A673 (cell line): Measurements from ENCODE around the gene C9orf43. TPM values are rescaled to one million over a fixed set of nuclear protein-coding genes. Genes with fewer than 3 reads are reported as not detected.

Experiments used
- BruUV-seq: library from RNA; stranded (reverse); fragments of 400-500 nt; replicated peaks from 2 replicates; lab custom pipeline; 2021; lab: Mats Ljungman, UMichigan
- CTCF ChIA-PET: fragments of 300-600 bp; sonication (Branson Sonifier 250); formaldehyde crosslinking; loops from one replicate; lab custom pipeline; 2022; ENCODE audit warnings: antibody characterized with exemption; lab: Charles Lee
- POLR2A ChIA-PET: fragments of 300-600 bp; sonication (Branson Sonifier 250); formaldehyde crosslinking; loops from one replicate; lab custom pipeline; 2022; ENCODE audit warnings: antibody characterized with exemption; ENCODE audit not compliant: low non-redundant PET; lab: Charles Lee
- DNase-seq: peaks from one replicate; pipeline ENCODE4 v3.0.0-alpha.2; 2015; ENCODE audit warnings: low spot score
- H3K27ac ChIP-seq: fragments of 200-600 bp; sonication (generic); 2 replicates; pipeline ENCODE4 v1.5.1; 2016; ENCODE audit warnings: mixed run types, low read depth, mild to moderate bottlenecking, mixed read lengths, antibody characterized with exemption, low read length; ENCODE audit not compliant: poor library complexity, severe bottlenecking
- H3K27me3 ChIP-seq: fragments of 200-600 bp; sonication (generic); replicated peaks from 2 replicates; pipeline ENCODE4 v1.6.1; 2017; ENCODE audit warnings: mixed run types, low read depth, mild to moderate bottlenecking, mixed read lengths, antibody characterized with exemption, low read length; ENCODE audit not compliant: insufficient read depth, poor library complexity
- H3K36me3 ChIP-seq: fragments of 200-600 bp; sonication (generic); 2 replicates; pipeline ENCODE4 v1.6.1; 2016; ENCODE audit warnings: mixed run types, mild to moderate bottlenecking, mixed read lengths, antibody characterized with exemption, low read length; ENCODE audit not compliant: insufficient read depth, poor library complexity, severe bottlenecking
- H3K4me1 ChIP-seq: fragments of 200-600 bp; sonication (generic); 2 replicates; pipeline ENCODE4 v1.6.1; 2017; ENCODE audit warnings: mixed run types, mild to moderate bottlenecking, mixed read lengths, antibody characterized with exemption, low read length; ENCODE audit not compliant: insufficient read depth, poor library complexity, severe bottlenecking
- H3K4me3 ChIP-seq: fragments of 200-600 bp; sonication (generic); 2 replicates; pipeline ENCODE4 v1.5.1; 2016; ENCODE audit warnings: low read depth, mixed run types, mild to moderate bottlenecking, mixed read lengths, low read length; ENCODE audit not compliant: poor library complexity, severe bottlenecking
- H3K9me3 ChIP-seq: fragments of 200-600 bp; sonication (generic); 2 replicates; pipeline ENCODE4 v1.6.1; 2016; ENCODE audit warnings: mixed run types, low read depth, mild to moderate bottlenecking, mixed read lengths, antibody characterized with exemption, low read length; ENCODE audit not compliant: poor library complexity, severe bottlenecking
- EZH2 ChIP-seq: fragments of 200-600 bp; sonication (generic); IDR thresholded peaks from 2 replicates; pipeline ENCODE4 v1.6.1; 2017; ENCODE audit warnings: borderline replicate concordance, low read depth, mild to moderate bottlenecking, mixed read lengths, antibody characterized with exemption, low read length; ENCODE audit not compliant: poor library complexity, severe bottlenecking
- intact Hi-C: fragments of 100-400 bp; cut with micrococcal nuclease; formaldehyde crosslinking; loops from one replicate; pipeline ENCODE4 v1.10.0; 2022; ENCODE audit not compliant: unreplicated experiment
- total RNA-seq: library from RNA; stranded (reverse); gene quantifications from 2 replicates; pipeline ENCODE4 v1.2.3, GENCODE V29; 2021
- TF ChIP-seq, protein P1 (sequence below): fragments of 300-800, 200-600 bp; sonication (generic); conservative IDR thresholded peaks from 2 replicates; pipeline ENCODE4 v1.5.1; 2017; ENCODE audit warnings: low read depth, mild to moderate bottlenecking, antibody characterized with exemption, low read length, moderate library complexity, mixed read lengths

C9orf43 gene
- total RNA-seq, 1 experiment from 2014 or later = 1.5 TPM

DNA sequence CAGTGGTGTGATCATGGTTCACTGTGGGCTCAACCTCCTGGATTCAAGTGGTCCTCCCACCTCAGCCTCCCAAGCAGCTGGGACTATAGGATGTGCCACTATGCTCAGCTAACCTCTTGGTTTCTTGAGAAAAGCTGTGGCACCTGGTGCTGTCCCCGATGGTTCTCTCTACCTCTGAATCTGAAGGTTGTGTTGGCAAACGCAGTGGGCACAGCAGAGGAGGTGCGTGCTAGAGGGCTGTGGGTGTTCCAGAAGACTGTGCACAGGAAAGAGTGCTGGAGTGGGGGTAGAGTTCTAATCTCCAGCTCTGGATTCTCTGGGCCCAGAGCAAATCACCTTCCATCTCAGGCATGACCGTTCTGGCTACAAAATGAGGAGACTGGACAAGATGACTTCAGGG lies 65.4 kb downstream of the C9orf43 start:
- H3K27ac ChIP-seq = no peak overlapping the region
- POLR2A ChIA-PET = no interaction called here
- H3K4me1 ChIP-seq = no peaks in the 10 kb centered on the region
- no peaks in the 10 kb centered on the region for H3K27me3 ChIP-seq
- DNase-seq = no peak
- TF ChIP-seq EZH2 = no peak
- TF ChIP-seq, protein P1, sequence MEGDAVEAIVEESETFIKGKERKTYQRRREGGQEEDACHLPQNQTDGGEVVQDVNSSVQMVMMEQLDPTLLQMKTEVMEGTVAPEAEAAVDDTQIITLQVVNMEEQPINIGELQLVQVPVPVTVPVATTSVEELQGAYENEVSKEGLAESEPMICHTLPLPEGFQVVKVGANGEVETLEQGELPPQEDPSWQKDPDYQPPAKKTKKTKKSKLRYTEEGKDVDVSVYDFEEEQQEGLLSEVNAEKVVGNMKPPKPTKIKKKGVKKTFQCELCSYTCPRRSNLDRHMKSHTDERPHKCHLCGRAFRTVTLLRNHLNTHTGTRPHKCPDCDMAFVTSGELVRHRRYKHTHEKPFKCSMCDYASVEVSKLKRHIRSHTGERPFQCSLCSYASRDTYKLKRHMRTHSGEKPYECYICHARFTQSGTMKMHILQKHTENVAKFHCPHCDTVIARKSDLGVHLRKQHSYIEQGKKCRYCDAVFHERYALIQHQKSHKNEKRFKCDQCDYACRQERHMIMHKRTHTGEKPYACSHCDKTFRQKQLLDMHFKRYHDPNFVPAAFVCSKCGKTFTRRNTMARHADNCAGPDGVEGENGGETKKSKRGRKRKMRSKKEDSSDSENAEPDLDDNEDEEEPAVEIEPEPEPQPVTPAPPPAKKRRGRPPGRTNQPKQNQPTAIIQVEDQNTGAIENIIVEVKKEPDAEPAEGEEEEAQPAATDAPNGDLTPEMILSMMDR = no peak
- intact Hi-C loops = no loop called here
- BruUV-seq = no TSS peak
- no peak overlapping the region for H3K4me3 ChIP-seq
- H3K9me3 ChIP-seq = no peaks in the 10 kb centered on the region
- CTCF ChIA-PET = no interaction called here
- no peaks in the 10 kb centered on the region for H3K36me3 ChIP-seq

DNA sequence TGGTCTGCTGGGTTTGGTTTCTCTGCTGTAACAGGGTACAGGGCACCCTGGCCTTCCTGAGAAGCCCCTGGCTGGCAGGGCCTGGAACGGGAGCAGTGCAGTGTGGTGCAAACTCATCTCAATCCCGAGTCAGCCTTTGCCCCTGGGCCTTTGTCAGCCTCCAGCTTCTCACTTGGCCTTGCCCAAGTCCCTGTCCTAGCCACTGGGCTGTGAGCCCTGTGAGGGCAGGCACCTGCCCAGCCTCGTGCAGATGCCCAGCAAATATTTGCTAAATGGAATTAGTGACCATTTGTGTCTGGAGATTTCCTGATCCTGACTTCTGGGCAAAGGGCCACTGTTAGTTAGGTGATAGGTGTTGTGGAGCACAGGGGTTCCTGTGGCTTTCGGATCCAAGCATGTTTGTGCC lies 66.0 kb downstream of the C9orf43 start:
- no peak for DNase-seq
- no TSS peak for BruUV-seq
- TF ChIP-seq, protein P1 = no peak
- TF ChIP-seq EZH2 = no peak
- Histone ChIP-seq H3K9me3 (no peaks in the 10 kb centered on the region), H3K27me3 (no peaks in the 10 kb centered on the region), H3K36me3 (no peaks in the 10 kb centered on the region), H3K4me3 (no peak overlapping the region), H3K4me1 (no peaks in the 10 kb centered on the region), H3K27ac (no peak overlapping the region)
- intact Hi-C loops = no loop called here
- ChIA-PET POLR2A (no interaction called here), CTCF (no interaction called here)

DNA sequence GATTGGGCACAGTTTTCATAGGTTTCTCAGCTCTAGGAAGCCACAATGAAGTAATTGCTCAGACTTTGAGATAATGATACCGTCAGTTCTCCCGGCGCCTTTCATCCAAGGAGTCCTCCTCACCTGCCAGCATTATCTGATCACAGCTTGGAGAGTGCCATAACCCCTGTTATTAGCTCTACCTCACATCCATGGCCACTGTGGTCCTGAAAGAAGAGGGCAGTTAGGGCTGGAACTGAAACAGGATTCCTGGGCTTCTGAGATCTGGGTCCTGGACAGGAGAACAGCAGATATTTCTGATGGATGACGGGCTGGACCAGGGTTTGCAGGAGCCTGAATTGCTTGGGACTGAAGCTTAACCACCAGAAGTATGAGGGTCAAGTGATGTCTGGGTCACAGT lies 66.5 kb downstream of the C9orf43 start:
- Histone ChIP-seq H3K4me1 (no peaks in the 10 kb centered on the region), H3K9me3 (no peaks in the 10 kb centered on the region), H3K27me3 (no peaks in the 10 kb centered on the region), H3K27ac (no peak overlapping the region), H3K36me3 (no peaks in the 10 kb centered on the region), H3K4me3 (no peak overlapping the region)
- intact Hi-C loops = no loop called here
- no peak for TF ChIP-seq EZH2
- TF ChIP-seq, protein P1 = no peak
- ChIA-PET POLR2A (no interaction called here), CTCF (interaction anchor here (0.5 kb wide), 1 partner anchor 13 kb away, joined by 3 read pairs; the partner anchor contains the start of gene RGS3)
- no peak for DNase-seq
- BruUV-seq = no TSS peak
